CD14-positive monocyte (primary cell): ENCODE data around the gene SMURF2. TPM values are rescaled to one million over a fixed set of nuclear protein-coding genes. Genes with fewer than 3 reads are reported as not detected.

Source experiments
- DNase-seq, 3 donors: peaks; one replicate each; pipeline ENCODE4 v3.0.0-alpha.2; 2011 to 2022
- H2AFZ ChIP-seq: 2 replicates; pipeline ENCODE4 v1.6.0; 2012; ENCODE audit warnings: mild to moderate bottlenecking, low read depth, low read length, inconsistent platforms; ENCODE audit not compliant: insufficient read depth, poor library complexity, severe bottlenecking
- H3K27ac ChIP-seq, 2 donors: 1 replicate in 1 of 2; 2 replicates in 1 of 2; pipeline ENCODE4 v1.5.1; 2012 to 2013; ENCODE audit warnings: low read length in 2 of 2, control low read depth in 1 of 2, inconsistent platforms in 1 of 2, low read depth in 1 of 2, mild to moderate bottlenecking in 1 of 2
- H3K27me3 ChIP-seq, 2 donors: one replicate each; pipeline versions ENCODE4 v1.6.0 to v1.6.1; 2011 to 2013; ENCODE audit warnings: low read length in 2 of 2; ENCODE audit not compliant: control insufficient read depth in 2 of 2, insufficient read depth in 2 of 2
- H3K36me3 ChIP-seq, 2 donors: replicated peaks in 1 of 2; 1 replicate in 1 of 2; 2 replicates in 1 of 2; pipeline versions ENCODE4 v1.5.1 to v1.6.1; 2012 to 2013; ENCODE audit warnings: low read length in 2 of 2, control low read depth in 1 of 2, inconsistent platforms in 1 of 2, mild to moderate bottlenecking in 1 of 2; ENCODE audit not compliant: insufficient read depth in 2 of 2, control insufficient read depth in 1 of 2
- H3K4me1 ChIP-seq, 2 donors: 1 replicate in 1 of 2; 2 replicates in 1 of 2; pipeline versions ENCODE4 v1.5.1 to v1.6.1; 2012 to 2013; ENCODE audit warnings: low read length in 2 of 2, control low read depth in 1 of 2, inconsistent platforms in 1 of 2, mild to moderate bottlenecking in 1 of 2, moderate library complexity in 1 of 2; ENCODE audit not compliant: insufficient read depth in 2 of 2, control insufficient read depth in 1 of 2
- H3K4me2 ChIP-seq: replicated peaks from 2 replicates; pipeline ENCODE3; 2012; ENCODE audit warnings: low read length, moderate library complexity, mild to moderate bottlenecking; ENCODE audit not compliant: poor library complexity, severe bottlenecking; ENCODE audit errors: extremely low read depth
- H3K4me3 ChIP-seq, 3 experiments: fragments of 200-600 bp in 1 of 3; sonication (generic) in 1 of 3; replicated peaks in 1 of 3; 1 replicate in 2 of 3; 2 replicates in 1 of 3; pipeline ENCODE4 v1.5.1; 2011 to 2013; ENCODE audit warnings: low read length in 3 of 3, mild to moderate bottlenecking in 3 of 3, control low read depth in 2 of 3, low read depth in 2 of 3, inconsistent platforms in 1 of 3, moderate library complexity in 1 of 3
- H3K79me2 ChIP-seq: 2 replicates; pipeline ENCODE4 v1.6.0; 2012; ENCODE audit warnings: mild to moderate bottlenecking, control low read depth, inconsistent platforms, low read length, moderate library complexity; ENCODE audit not compliant: insufficient read depth
- H3K9ac ChIP-seq: 2 replicates; pipeline ENCODE4 v1.6.0; 2017; ENCODE audit warnings: low read length, mild to moderate bottlenecking; ENCODE audit not compliant: insufficient read depth, poor library complexity, severe bottlenecking
- H3K9me3 ChIP-seq, 2 donors: replicated peaks in 1 of 2; 1 replicate in 1 of 2; 2 replicates in 1 of 2; pipeline versions ENCODE4 v1.5.1 to v1.6.1; 2012 to 2013; ENCODE audit warnings: low read length in 2 of 2, control low read depth in 1 of 2; ENCODE audit not compliant: control insufficient read depth in 1 of 2, insufficient read depth in 1 of 2
- H4K20me1 ChIP-seq: 2 replicates; pipeline ENCODE4 v1.6.0; 2012; ENCODE audit warnings: mild to moderate bottlenecking, low read length, control low read depth, moderate library complexity; ENCODE audit not compliant: insufficient read depth
- H3K27ac Mint-ChIP-seq, 7 donors: one replicate each; pipeline ENCODE4 v1.8.0; 2020; ENCODE audit warnings: mild to moderate bottlenecking in 7 of 7, mixed read lengths in 7 of 7, moderate library complexity in 6 of 7, inconsistent platforms in 2 of 7
- H3K27me3 Mint-ChIP-seq, 3 donors: one replicate each; pipeline ENCODE4 v1.8.0; 2021 to 2022; ENCODE audit warnings: low read depth in 3 of 3, mild to moderate bottlenecking in 3 of 3, mixed read lengths in 3 of 3, moderate library complexity in 3 of 3, inconsistent platforms in 1 of 3
- H3K36me3 Mint-ChIP-seq, 2 donors: one replicate each; pipeline ENCODE4 v1.8.0; 2020; ENCODE audit warnings: mixed read lengths in 2 of 2, inconsistent platforms in 1 of 2, mild to moderate bottlenecking in 1 of 2
- H3K4me1 Mint-ChIP-seq: one replicate; pipeline ENCODE4 v1.8.0; 2020; ENCODE audit warnings: mild to moderate bottlenecking, mixed read lengths
- H3K4me3 Mint-ChIP-seq, 2 donors: one replicate each; pipeline ENCODE4 v1.8.0; 2020; ENCODE audit warnings: mild to moderate bottlenecking in 2 of 2, mixed read lengths in 2 of 2, moderate library complexity in 1 of 2
- H3K9me3 Mint-ChIP-seq, 7 donors: one replicate each; pipeline ENCODE4 v1.8.0; 2020 to 2022; ENCODE audit warnings: mixed read lengths in 7 of 7, mild to moderate bottlenecking in 6 of 7, moderate library complexity in 6 of 7, inconsistent platforms in 2 of 7
- WGBS: methylation state at CpG from one replicate; pipeline ENCODE4 v1.1.5; 2013; ENCODE audit warnings: missing lambda C conversion rate; ENCODE audit not compliant: insufficient coverage; 5-methylcytosine and 5-hydroxymethylcytosine counted together
- intact Hi-C, 2 donors: fragments of 100-400 bp; cut with micrococcal nuclease; formaldehyde crosslinking; loops; one replicate each; pipeline versions ENCODE4 v1.15.0 to v1.15.1; 2023
- polyA plus RNA-seq, 3 donors: library from polyadenylated mRNA; depleted of rRNA in 1 of 3; unstranded in 2 of 3; stranded (reverse) in 1 of 3; fragments of 300-500 nt in 2 of 3; fragments of >200 nt in 1 of 3; fragmentation: Illumina TruSeq in 2 of 3; gene quantifications; 1 replicate in 2 of 3; 2 replicates in 1 of 3; pipeline ENCODE4 v1.2.3, GENCODE V29; 2012 to 2021
- TF ChIP-seq, protein P1 (sequence below): fragments of 200-600 bp; IDR thresholded peaks from one replicate; pipeline ENCODE4 v1.8.0; 2022; ENCODE audit warnings: antibody characterized with exemption, mild to moderate bottlenecking

The SMURF2 gene
- polyA plus RNA-seq, 3 donors = 2.2 to 12.9 (median 4.5) TPM

DNA sequence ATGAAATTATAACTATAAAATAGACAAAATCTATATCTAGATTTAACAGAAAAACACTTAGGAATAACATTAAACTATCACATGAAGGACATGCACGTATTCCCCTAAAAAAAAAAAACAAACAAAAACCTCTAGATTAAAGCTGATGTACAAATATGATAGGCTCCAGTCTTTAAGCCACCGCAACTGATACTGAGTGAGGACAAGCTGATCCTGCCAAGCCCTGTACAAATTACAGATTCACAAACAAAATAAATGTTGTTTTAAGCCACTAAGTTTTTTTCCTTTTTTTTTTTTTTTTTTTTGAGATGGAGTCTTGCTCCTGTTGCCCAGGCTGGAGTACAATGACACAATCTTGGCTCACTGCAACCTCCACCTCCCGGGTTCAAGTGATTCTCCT lies 35.3 kb downstream of the SMURF2 start:
- no peak overlapping the region for H3K4me3 Mint-ChIP-seq
- peaks cover 34% of the 10 kb centered on the region for H3K4me1 Mint-ChIP-seq
- H4K20me1 ChIP-seq = peaks cover 92% of the 10 kb centered on the region
- no peak overlapping the region for H3K9ac ChIP-seq
- no peaks in the 10 kb centered on the region for H3K9me3 ChIP-seq
- H3K79me2 ChIP-seq = peaks cover 81% of the 10 kb centered on the region
- TF ChIP-seq, protein P1, sequence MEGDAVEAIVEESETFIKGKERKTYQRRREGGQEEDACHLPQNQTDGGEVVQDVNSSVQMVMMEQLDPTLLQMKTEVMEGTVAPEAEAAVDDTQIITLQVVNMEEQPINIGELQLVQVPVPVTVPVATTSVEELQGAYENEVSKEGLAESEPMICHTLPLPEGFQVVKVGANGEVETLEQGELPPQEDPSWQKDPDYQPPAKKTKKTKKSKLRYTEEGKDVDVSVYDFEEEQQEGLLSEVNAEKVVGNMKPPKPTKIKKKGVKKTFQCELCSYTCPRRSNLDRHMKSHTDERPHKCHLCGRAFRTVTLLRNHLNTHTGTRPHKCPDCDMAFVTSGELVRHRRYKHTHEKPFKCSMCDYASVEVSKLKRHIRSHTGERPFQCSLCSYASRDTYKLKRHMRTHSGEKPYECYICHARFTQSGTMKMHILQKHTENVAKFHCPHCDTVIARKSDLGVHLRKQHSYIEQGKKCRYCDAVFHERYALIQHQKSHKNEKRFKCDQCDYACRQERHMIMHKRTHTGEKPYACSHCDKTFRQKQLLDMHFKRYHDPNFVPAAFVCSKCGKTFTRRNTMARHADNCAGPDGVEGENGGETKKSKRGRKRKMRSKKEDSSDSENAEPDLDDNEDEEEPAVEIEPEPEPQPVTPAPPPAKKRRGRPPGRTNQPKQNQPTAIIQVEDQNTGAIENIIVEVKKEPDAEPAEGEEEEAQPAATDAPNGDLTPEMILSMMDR = no peak
- H3K27ac ChIP-seq = no peak overlapping the region
- intact Hi-C loops = no loop called here
- H3K27me3 ChIP-seq = no peaks in the 10 kb centered on the region
- no peak overlapping the region for H2AFZ ChIP-seq
- no CpG with 5 or more reads among the region's 3 CpGs for WGBS
- H3K36me3 Mint-ChIP-seq = peaks cover 0 to 11% of the 10 kb centered on the region in 2 donors
- no peaks in the 10 kb centered on the region for H3K27me3 Mint-ChIP-seq
- H3K4me3 ChIP-seq = no peak overlapping the region
- no peak for DNase-seq
- peaks cover 2 to 17% of the 10 kb centered on the region in 2 donors for H3K36me3 ChIP-seq
- H3K9me3 Mint-ChIP-seq = peaks cover 0 to 2% (median 0%) of the 10 kb centered on the region in 7 donors
- H3K4me1 ChIP-seq = peaks cover 4 to 13% of the 10 kb centered on the region in 2 donors
- H3K27ac Mint-ChIP-seq = no peak overlapping the region
- no peak overlapping the region for H3K4me2 ChIP-seq

- Mint-ChIP-seq H3K4me1 (peaks cover 25% of the 10 kb centered on the region), H3K4me3 (no peak overlapping the region), H3K27me3 (no peaks in the 10 kb centered on the region), H3K36me3 (peaks cover 0 to 11% of the 10 kb centered on the region in 2 donors), H3K9me3 (peaks cover 0 to 2% (median 0%) of the 10 kb centered on the region in 7 donors), H3K27ac (no peak overlapping the region)
- TF ChIP-seq, protein P1 = no peak
- Histone ChIP-seq H3K4me3 (no peak overlapping the region), H3K4me1 (peaks cover under 1 to 8% of the 10 kb centered on the region in 2 donors), H2AFZ (no peak overlapping the region), H3K27ac (no peak overlapping the region), H4K20me1 (peaks cover 86% of the 10 kb centered on the region), H3K79me2 (peaks cover 76% of the 10 kb centered on the region), H3K27me3 (no peaks in the 10 kb centered on the region), H3K9ac (no peak overlapping the region), H3K9me3 (no peaks in the 10 kb centered on the region), H3K36me3 (peaks cover 2 to 17% of the 10 kb centered on the region in 2 donors), H3K4me2 (no peak overlapping the region)
- intact Hi-C loops = no loop called here
- no peak for DNase-seq
- no CpG with 5 or more reads among the region's 4 CpGs for WGBS
These were observed 36.6 kb downstream of the SMURF2 start for GRCh38 chr17:64625541-64625940.
